Activated CD4-positive, alpha-beta T cell treated with anti-CD3 and anti-CD28 coated beads, Interleukin-2, Interleukin-4, amounts not matched to agents 100 ng/mL and 50 ng/mL, durations not matched to agents 16 hours and 8 hours (primary cell): ENCODE results near the gene MORC3.
"Not testable (repeated sequence)": the region's sequence is repeated elsewhere in the genome, so short reads cannot be mapped to it uniquely, and the experiment has no call there.

Experiments used
- DNase-seq: peaks from one replicate; pipeline ENCODE4 v3.0.0-alpha.2; 2020; ENCODE audit warnings: low spot score

Gene MORC3, protein sequence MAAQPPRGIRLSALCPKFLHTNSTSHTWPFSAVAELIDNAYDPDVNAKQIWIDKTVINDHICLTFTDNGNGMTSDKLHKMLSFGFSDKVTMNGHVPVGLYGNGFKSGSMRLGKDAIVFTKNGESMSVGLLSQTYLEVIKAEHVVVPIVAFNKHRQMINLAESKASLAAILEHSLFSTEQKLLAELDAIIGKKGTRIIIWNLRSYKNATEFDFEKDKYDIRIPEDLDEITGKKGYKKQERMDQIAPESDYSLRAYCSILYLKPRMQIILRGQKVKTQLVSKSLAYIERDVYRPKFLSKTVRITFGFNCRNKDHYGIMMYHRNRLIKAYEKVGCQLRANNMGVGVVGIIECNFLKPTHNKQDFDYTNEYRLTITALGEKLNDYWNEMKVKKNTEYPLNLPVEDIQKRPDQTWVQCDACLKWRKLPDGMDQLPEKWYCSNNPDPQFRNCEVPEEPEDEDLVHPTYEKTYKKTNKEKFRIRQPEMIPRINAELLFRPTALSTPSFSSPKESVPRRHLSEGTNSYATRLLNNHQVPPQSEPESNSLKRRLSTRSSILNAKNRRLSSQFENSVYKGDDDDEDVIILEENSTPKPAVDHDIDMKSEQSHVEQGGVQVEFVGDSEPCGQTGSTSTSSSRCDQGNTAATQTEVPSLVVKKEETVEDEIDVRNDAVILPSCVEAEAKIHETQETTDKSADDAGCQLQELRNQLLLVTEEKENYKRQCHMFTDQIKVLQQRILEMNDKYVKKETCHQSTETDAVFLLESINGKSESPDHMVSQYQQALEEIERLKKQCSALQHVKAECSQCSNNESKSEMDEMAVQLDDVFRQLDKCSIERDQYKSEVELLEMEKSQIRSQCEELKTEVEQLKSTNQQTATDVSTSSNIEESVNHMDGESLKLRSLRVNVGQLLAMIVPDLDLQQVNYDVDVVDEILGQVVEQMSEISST

DNA sequence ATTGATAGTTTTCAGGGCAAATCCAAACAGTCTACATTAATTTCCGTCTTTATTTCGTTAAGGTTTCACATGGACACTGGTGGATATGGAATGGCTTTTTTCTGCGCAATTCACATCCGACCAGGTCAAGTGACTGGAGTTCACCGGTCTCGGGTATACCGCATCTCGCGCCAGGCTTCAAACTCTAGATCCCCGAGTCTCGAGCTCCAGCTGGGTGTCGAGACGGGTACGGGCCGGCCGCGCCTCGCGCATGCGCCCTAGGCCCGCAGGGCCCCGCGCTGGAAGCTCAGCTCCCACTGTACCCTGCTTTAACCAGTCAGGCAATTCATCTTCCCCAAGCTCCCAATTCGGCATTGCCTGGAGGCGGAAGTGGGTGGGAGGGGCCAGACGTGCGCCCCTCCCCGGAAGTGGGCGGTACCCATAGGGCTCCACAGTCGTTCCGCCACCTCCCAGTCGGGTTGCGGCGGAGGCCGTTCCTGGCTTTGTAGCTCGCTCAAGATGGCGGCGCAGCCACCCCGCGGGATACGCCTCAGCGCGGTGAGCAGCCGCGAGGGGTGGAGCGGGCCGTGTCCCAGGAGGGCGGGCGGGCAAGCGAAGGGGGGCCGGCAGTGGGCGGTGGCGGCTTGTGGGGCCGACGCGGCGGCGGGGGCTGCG, at the start of gene MORC3:
Gene MORC3 (plus strand): TSS at position 431 of the 654 bp plus-strand sequence. CDS start 68 bp downstream, at position 499.
- peak; percentile 99 for DNase-seq

DNA sequence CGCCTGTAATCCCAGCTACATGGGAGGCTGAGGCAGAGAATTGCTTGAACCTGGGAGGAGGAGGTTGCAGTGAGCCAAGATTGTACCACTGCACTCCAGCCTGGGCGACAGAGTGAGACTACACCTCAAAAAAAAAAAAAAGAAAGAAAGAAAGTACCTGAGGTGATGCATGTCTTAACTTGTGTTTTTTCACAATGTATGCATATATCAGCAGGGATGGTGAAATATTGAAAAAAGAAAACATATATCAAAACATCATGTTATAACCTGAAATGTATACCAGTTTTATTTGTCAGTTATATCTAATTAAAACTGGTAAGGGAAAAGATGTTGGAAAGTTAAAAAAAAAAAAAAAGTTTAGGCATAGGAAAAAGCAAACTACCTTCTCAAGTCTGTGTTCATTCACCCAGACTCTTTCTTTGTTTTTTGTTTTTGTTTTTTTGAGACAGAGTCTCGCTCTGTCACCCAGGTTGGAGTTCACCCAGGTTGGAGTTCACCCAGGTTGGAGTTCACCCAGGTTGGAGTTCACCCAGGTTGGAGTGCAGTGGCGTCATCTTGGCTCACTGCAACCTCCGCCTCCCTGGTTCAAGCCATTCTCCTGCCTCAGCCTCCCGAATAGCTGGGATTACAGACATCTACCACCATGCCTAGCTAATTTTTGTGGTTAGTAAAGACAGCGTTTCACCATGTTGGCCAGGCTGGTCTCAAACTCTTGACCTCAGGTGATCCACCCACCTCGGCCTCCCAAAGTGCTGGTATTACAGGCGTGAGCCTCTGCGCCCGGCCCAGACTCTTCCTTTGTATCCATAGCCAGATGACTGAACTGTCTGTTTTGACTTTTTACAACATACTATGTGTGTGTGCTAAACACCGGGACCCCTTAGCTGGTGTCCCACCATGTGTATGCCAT, 49.0 kb upstream of the MORC3 start:
- not testable (repeated sequence) for DNase-seq

DNA sequence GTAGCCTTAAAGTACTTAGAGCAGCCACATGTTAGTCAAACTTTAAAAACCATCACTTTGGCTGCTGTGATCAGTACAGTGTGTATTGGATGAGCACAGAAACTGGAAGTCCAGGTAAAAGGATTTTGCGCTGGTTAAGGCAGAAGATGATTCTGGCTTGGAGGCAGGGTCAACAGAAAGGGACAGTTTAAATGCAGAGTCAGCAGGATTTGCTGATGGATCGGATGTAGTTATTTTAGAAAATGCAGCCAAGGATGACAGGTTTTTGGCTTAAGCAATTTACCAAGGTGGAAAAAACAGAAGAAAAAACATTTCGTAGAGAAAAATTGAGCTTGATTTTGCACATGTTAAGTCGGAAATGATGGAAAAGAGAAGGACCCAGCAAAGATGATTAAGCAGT, 45.9 kb upstream of the MORC3 start:
- DNase-seq = no peak

DNA sequence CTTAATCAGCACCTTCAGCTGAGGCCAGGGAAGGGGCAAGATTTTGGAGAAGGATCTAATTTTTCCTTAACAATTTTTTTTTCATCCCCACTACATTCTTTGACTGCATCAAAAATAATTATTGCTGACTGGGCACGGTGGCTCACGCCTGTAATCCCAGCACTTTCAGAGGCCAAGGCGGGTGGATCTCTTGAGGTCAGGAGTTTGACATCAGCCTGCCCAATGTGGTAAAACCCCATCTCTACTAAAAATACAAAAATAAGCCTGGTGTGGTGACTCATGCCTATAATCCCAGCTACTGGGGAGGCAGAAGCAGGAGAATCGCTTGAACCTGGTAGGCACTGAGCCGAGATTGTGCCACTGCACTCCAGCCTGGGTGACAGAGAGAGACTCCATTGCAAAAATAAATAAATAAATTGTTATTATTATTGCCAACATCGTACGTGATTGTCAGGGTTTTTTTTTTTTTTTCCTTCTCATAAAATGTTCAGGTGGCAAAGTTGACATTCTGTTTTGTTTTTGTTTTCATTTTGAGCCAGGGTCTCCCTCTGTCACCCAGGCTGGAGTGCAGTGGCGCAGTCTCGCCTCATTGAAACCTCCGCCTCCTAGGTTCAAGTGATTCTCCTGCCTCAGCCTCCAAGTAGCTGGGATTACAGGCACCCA, 37.3 kb upstream of the MORC3 start:
- DNase-seq = peak; percentile 2

DNA sequence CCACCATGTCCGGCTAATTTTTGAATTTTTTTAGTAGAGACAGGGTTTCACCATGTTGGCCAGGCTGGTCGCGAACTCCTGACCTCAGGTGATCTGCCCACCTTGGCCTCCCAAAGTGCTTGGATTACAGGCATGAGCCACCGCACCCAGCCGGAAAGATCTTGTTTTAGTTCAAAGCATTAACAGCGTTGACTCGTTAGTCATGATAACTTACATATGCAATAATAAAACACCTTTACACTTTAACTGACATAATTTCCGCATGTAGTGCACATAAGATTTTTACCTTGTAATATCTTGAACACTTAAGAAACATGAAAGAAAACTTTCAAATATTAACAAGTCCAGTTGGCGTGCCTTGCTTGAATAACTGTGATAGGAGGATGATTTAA, 36.8 kb upstream of the MORC3 start:
- DNase-seq = not testable (repeated sequence)

DNA sequence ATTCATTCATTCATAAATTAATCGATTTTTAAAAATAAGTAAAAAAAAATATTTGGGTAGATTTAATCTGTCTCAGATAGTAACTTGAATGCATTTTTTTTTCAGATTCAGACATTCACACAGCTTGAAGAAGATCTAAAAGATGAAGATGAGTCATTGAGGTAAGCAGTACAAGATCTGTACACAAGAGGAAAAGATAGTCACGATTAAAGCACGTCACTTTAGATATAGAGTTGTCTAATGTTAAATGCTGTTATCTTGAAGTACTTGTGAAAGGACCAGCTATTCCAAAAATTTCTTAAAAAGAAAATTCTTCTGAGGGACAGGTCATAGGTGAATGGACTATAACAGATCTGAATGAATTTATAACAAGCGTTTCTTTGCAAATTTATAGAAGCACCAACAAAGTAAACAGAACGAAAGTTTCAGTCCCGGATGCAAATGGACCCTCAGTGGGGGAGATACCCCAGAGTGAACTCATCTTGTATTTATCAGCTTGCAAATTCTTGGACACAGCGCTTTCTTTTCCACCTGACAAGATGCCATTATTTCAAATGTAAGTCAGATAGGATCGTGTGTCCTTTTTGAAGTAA, 31.2 kb upstream of the MORC3 start:
- DNase-seq = peak; percentile 49

DNA sequence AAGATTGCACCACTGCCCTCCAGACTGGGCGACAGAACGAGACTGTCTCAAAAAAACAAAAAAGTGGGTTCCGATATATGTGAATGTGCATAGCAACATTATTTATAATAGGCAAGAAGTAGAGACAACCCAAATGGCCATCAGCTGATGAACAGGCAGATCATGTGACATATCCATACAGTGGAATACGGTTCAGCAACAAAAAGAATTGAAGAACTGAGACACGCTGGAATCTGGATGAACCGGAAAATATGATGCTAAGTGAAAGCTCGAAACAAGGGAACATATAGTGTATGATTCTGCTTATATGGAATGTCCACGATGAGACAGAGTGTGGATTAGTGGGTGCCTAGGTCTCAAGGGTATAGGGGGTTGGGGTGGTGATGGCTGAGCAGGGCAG, 28.5 kb upstream of the MORC3 start:
- DNase-seq = no peak

DNA sequence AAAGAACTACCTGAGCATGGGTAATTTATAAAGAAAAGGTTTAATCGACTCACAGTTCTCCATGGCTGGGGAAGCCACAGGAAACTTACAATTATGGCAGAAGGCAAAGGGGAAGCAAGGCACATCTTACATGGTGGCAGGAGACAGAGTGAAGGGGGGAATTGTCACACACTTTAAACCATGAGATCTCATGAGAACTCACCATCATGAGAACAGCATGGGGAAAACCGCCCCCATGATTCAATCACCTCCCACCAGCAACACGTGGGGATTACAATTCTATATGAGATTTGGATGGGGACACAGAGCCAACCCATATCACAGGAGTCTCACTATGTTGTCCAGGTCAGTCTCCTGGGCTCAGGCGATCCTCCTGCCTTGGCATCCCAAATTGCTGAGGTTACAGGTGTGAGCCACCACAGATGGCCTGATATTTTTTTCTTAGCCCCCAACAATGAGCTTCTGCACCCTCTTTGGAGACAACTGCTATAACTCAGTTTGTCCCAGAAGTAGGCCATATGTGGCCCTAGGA, 22.5 kb upstream of the MORC3 start:
- no peak for DNase-seq

DNA sequence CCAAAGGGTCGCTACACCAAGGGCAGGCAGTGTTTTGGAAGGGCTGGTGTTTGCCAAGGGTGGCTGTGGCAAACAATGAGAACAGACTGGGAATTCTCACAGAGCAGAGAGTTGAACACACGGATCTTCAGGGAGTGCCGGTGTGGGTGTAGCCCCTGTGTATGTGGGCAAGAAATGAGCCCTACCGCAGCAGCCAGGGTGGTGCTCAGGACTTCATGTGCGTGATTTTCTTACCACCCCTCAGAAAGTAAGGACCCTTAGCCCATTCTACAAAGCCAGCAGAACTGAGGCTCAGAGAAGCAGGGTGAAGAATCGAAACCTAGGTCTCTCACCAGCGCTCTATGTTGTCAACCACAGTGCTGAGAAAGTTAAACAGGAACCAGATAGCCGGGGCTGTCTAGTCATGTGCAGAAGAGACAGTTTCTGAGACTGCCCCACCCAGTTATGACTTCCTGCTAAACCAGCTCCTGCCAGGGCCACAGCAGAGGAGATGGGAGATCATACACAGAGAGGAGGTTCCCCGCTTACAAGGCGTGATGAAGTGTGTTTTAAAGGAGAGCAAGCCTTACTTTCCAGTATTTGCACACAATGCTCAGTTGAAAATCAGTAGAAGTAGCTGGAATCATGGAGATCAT, 21.9 kb upstream of the MORC3 start:
- DNase-seq = peak; percentile 91

DNA sequence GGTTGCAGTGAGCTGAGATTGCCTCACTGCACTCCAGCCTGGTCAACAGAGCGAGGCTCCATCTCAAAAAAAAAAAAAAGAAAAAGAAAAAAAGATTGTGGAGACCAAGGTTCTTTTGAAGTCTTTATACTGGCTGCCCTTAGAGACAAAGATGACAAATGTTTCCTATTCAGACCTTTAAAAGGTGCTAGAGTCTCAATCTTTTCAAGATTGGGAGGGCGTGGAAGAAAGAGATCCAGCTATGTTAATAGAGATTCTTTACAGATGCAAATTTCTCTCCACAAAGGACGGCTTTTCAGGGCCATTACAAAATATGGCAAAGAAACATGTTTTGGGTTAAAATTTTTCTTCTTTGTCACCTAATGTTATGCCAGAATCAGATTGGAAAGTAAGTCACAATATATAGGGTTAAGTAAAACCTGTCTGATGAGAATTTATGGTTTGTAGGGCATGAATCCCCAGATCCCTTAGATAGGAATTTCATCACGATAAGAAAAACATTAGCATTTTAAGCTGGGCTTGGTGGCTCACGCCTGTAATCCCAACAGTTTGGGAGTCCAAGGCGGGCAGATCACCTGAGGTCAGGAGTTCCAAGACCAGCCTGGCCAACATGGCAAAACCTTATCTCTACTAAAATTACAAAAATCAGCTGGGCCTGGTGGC, 13.0 kb upstream of the MORC3 start:
- no peak for DNase-seq

DNA sequence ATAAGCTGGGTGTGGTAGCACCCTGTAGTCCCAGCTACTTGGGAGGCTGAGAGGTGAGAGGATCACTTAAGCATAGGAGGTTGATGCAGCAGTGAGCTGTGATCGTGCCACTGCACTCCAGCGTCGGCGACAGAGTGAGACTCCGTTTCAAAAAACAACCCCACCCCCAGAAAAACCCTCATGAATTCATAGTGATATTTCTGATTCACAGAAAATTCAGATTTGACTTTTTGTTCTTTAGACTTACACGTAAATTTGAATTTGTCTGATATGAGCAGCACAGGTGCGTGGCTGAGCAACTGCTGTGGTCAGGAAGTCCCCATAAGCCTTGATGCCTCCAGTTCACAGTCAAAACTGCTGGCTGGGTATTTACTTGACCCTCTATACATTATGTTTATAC, 10.0 kb upstream of the MORC3 start:
- DNase-seq = peak; percentile 62

DNA sequence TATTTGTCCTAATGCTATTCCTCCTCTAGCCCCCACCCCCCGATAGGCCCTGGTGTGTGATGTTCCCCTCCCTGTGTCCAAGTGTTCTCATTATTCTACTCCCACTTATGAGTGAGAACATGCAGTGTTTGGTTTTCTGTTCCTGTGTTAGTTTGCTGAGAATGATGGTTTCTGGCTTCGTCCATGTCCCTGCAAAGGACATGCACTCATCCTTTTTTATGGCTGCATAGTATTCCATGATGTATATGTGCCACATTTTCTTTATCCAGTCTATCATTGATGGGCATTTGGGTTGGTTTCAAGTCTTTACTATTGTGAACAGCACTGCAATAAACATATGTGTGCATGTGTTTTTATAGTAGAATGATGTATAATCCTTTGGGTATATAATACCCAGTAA, 6.6 kb upstream of the MORC3 start:
- DNase-seq = not testable (repeated sequence)

DNA sequence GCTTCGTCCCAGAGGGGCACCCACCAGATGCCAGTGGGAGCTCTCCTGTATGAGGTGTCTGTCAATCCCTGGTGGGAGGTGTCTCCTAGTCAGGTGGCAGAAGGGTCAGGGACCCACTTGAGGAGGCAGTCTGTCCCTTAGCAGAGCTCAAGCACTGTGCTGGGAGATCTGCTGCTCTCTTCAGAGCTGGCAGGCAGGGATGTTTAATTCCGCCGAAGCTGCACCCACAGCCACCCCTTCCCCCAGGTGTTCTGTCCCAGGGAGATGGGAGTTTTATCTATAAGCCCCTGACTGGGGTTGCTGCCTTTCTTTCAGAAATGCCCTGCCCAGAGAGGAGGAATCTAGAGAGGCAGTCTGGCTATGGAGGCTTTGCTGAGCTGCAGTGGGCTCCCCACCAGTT, 4.0 kb upstream of the MORC3 start:
- DNase-seq = not testable (repeated sequence)

DNA sequence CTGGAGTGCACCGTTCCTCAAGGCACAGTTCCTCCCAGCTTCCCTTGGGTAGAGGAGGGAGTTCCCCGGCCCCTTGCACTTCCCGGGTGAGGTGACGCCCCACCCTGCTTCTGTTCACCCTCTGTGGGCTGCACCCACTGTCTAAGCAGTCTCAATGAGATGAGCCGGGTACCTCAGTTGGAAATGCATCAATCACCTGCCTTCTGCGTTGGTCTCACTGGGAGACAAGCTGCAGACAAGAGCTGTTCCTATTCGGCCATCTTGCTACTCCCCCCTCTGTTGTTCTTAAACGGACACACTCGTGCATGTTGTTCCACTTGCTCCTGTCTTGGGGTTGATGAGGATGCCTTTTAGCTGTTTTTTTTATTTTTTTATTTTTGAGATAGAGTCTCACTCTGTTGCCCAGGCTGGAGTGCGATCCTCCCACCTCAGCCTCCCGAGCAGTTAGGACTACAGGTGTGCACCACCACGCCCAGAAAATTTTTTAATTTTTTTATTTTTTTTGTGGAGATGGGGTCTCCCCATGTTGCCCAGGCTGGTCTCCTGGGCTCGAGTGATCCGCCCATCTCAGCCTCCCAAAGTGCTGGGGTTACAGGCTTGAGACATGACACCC, 3.0 kb upstream of the MORC3 start:
- no peak for DNase-seq

DNA sequence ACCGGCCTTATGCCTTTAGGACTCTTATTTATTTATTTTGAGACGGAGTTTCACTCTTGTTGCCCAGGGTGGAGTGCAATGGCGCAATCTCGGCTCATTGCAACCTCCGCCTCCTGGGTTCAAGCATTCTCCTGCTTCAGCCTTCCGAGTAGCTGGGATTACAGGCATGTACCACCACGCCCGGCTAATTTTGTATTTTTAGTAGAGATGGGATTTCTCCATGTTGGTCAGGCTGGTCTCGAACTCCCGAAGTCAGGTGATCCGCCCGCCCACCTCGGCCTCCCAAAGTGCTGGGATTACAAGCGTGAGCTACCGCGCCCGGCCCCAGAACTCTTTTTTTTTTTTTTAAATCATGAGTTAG, 611 bp upstream of the MORC3 start:
- DNase-seq = not testable (repeated sequence)

DNA sequence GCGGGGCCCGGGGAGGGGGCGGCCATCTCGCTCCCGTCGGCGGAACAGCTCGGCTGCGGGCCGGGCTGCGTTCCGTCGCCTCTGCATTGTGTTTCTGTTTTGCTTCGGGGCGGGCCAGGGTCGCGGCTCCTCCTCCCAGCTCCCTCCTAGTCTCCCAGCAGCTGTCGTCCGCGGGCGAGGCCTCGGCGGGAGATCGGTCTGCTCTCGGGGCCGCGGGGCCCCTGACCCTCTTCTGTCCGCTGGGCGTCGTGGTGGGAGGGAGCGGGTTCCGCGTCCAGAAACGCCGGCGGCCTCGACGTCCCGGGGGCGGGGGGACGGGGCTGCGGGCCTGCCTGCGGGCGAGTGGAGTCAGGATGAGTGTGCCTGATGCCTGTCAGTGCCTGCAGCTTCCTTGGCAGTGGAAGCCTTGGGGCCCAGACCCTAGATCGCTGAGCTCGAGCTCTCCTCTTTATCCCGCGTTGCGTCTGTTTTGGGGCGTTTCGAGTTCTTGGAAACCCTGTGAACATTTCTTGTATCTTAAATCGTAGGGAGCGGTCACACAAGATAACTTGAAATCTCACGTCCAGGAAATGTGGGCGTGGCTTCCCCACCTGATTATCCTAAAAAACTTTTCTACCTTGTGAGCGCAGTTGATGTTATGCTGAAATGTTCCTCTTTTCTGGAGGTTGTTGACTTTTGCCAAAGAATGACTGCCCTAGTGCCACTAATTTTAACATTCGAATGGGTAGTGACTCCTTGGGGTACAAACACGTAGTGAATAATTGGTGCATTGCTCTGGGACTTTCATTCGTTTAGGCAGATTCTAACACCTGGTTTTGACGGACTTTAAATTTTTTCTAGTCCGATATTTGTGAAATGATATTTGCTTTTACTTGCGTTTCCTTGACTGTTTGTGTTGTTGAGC, 676 bp downstream of the MORC3 start:
- DNase-seq = peak; percentile 70

DNA sequence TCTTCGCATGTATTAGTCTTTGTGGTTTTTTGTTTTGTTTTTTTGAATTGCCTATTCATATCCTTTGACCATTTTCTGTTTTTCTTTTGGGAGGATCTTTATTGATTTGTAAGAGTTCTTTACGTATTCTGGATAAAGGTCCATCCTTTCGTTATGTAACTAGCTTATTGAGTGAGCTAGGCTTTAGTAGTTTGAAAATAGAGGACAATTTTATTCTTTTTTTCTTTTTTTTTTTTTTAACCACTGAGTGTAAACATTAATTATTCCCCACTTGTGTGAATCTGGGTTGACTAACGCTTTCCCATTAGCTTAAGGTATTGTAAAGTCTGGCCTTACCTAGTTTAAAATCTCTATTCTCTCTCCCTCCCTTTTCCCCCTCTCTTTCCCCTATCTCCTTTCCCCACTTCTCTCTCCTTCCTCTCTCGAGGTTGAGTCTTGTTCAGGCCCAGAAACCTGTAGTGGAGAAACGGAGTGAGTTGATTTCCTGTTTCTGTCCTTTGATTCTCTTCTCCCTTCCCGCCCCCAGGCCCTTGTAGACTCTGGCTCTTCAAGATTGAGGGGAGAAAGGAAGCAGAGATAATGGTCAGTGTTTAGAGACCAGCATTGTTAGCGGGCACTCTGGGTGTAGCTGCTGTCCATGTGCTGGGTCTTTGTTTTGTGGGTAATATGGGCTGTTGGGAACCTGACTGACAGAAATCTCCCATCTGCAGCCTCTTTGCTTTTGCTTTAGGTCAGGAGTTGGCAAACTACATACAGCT, 1.5 kb downstream of the MORC3 start:
- peak; percentile 18 for DNase-seq
